ENCODE results near the gene RAI14. TPM values are rescaled to one million over a fixed set of nuclear protein-coding genes. Genes with fewer than 3 reads are reported as not detected.
A peak's percentile ranks its signal among the peaks of the same experiment; 100 is the strongest.
"Not testable (repeated sequence)": the region's sequence is repeated elsewhere in the genome, so short reads cannot be mapped to it uniquely, and the experiment has no call there.

The RAI14 gene
- total RNA-seq, 1 donor from 2014 or later = 127 TPM

DNA sequence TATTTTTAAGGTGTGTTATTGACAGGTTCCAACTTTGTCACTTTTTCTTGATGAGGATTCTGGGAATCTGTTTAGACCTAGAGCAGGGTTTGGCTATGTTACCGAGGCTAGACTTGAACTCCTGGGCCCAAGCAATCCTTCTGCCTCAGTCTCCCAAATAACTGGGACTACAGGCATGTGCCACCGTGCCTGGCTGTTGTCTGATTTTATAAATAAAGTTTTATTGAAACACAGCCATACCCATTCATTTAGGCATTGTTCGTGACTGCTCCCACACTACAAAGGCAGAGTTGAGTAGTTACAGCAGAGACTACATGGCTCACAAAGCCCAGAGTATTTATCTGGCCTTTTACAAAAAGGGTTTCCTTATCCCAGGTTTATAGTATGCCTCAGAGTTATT lies 102.4 kb downstream of the RAI14 start:
- Mint-ChIP-seq H3K27me3 (ENCODE audit: unreplicated experiment) (peaks cover 9% of the 10 kb centered on the region), H3K36me3 (ENCODE audit: low read depth, unreplicated experiment) (peaks cover 63% of the 10 kb centered on the region), H3K4me3 (ENCODE audit: unreplicated experiment) (no peak overlapping the region), H3K4me1 (ENCODE audit: unreplicated experiment) (no peaks in the 10 kb centered on the region), H3K27ac (ENCODE audit: unreplicated experiment) (no peak overlapping the region), H3K9me3 (ENCODE audit: unreplicated experiment) (no peaks in the 10 kb centered on the region)
- no peak for DNase-seq (ENCODE audit: low spot score)
- TF ChIP-seq, protein P1, sequence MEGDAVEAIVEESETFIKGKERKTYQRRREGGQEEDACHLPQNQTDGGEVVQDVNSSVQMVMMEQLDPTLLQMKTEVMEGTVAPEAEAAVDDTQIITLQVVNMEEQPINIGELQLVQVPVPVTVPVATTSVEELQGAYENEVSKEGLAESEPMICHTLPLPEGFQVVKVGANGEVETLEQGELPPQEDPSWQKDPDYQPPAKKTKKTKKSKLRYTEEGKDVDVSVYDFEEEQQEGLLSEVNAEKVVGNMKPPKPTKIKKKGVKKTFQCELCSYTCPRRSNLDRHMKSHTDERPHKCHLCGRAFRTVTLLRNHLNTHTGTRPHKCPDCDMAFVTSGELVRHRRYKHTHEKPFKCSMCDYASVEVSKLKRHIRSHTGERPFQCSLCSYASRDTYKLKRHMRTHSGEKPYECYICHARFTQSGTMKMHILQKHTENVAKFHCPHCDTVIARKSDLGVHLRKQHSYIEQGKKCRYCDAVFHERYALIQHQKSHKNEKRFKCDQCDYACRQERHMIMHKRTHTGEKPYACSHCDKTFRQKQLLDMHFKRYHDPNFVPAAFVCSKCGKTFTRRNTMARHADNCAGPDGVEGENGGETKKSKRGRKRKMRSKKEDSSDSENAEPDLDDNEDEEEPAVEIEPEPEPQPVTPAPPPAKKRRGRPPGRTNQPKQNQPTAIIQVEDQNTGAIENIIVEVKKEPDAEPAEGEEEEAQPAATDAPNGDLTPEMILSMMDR (IDR thresholded peaks at IDR 0.05; ENCODE audit: unreplicated experiment) = no peak

DNA sequence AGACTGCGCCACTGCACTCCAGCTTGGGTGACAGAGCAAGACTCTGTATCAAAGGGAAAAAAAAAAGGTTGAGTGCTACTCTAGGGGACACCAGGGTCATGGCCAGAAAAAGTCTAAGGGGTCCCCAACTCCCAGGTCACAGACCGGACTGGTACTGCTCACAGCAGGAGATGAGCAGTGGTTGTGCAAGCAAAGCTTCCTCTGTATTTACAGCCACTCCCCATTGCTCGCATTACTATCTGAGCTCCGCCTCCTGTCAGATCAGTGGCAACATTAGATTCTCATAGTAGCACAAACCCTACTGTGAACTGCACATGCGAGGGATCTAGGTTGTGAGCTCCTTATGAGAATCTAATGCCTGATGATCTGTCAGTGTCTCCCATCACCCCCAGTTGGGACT lies 103.1 kb downstream of the RAI14 start:
- H3K27ac Mint-ChIP-seq (ENCODE audit: unreplicated experiment); H3K4me1 Mint-ChIP-seq (ENCODE audit: unreplicated experiment); H3K9me3 Mint-ChIP-seq (ENCODE audit: unreplicated experiment); H3K27me3 Mint-ChIP-seq (ENCODE audit: unreplicated experiment); DNase-seq (ENCODE audit: low spot score): not testable (repeated sequence)
- Mint-ChIP-seq H3K36me3 (ENCODE audit: low read depth, unreplicated experiment) (peaks cover 70% of the 10 kb centered on the region), H3K4me3 (ENCODE audit: unreplicated experiment) (peak overlapping the region; percentile 76)

DNA sequence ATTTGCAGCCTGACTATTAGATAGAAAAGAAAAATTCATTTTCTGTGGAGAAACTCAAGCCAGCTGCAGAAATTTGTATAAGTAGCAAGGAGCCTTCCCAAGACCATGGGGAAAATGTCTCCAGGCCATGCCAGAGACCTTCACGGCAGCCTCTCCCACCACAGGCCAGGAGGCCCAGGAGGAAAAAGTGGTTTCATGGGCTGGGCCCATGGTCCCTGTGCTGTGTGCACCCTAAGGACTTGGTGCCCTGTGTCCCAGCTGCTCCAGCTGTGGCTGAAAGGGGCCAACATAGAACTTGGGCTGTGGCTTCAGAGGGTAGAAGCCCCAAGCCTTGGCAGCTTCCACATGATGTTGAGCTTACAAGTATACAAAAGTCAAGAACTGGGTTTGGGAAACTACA lies 109.5 kb downstream of the RAI14 start:
- H3K4me1 Mint-ChIP-seq (ENCODE audit: unreplicated experiment) = peaks cover 3% of the 10 kb centered on the region
- H3K36me3 Mint-ChIP-seq (ENCODE audit: low read depth, unreplicated experiment) = peaks cover 66% of the 10 kb centered on the region
- no peak for DNase-seq (ENCODE audit: low spot score)
- no peak overlapping the region for H3K27ac Mint-ChIP-seq (ENCODE audit: unreplicated experiment)
- peaks cover 8% of the 10 kb centered on the region for H3K27me3 Mint-ChIP-seq (ENCODE audit: unreplicated experiment)
- H3K9me3 Mint-ChIP-seq (ENCODE audit: unreplicated experiment) = no peaks in the 10 kb centered on the region
- H3K4me3 Mint-ChIP-seq (ENCODE audit: unreplicated experiment) = no peak overlapping the region
- TF ChIP-seq, protein P1 (IDR thresholded peaks at IDR 0.05; ENCODE audit: unreplicated experiment) = no peak

DNA sequence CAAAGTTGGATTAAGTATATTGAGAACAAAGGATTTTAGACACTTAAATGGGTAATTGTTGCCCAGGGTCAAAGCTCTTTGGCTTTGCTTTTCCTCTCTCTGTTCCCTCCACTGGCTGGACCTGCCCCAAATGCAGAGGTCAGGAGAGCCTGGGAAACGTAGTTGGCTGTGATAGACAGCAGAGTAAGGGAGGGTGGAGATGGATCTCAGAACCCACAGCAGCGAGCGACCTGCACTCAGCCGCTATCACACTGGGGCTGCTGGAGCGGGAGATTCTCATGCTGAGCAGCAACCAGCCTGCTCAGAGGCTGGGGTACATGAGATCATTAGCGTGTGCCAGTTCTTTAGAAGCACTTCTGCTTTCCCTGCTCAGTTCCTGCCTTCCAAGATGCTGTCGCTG lies 111.1 kb downstream of the RAI14 start:
- no peak overlapping the region for H3K27ac Mint-ChIP-seq (ENCODE audit: unreplicated experiment)
- H3K27me3 Mint-ChIP-seq (ENCODE audit: unreplicated experiment) = peaks cover 5% of the 10 kb centered on the region
- DNase-seq (ENCODE audit: low spot score) = no peak
- TF ChIP-seq, protein P1 (IDR thresholded peaks at IDR 0.05; ENCODE audit: unreplicated experiment) = no peak
- no peaks in the 10 kb centered on the region for H3K9me3 Mint-ChIP-seq (ENCODE audit: unreplicated experiment)
- peaks cover 3% of the 10 kb centered on the region for H3K4me1 Mint-ChIP-seq (ENCODE audit: unreplicated experiment)
- peaks cover 56% of the 10 kb centered on the region for H3K36me3 Mint-ChIP-seq (ENCODE audit: low read depth, unreplicated experiment)
- H3K4me3 Mint-ChIP-seq (ENCODE audit: unreplicated experiment) = peak overlapping the region; percentile 53

DNA sequence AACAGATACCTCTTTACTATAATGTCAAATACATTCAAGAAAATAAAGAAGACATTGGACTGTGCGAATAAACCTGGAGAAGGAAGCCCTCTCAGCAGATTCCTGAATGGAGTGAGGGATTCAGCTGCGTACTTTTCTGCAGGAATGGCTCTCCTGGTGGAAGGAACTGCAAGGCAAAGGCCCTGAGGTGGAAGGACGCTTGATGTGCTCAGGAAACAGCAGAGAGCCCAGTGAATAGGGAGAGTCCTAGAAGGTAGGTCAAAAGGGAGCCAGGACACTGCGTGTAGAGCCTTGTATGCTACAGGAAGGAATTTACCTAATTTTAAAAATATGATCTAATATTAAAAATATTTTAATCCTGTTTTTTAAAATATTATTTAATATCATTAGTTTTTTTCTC lies 114.4 kb downstream of the RAI14 start:
- TF ChIP-seq, protein P1 (IDR thresholded peaks at IDR 0.05; ENCODE audit: unreplicated experiment) = no peak
- no peak overlapping the region for H3K27ac Mint-ChIP-seq (ENCODE audit: unreplicated experiment)
- H3K4me1 Mint-ChIP-seq (ENCODE audit: unreplicated experiment) = peaks cover 3% of the 10 kb centered on the region
- H3K4me3 Mint-ChIP-seq (ENCODE audit: unreplicated experiment) = no peak overlapping the region
- peaks cover 40% of the 10 kb centered on the region for H3K36me3 Mint-ChIP-seq (ENCODE audit: low read depth, unreplicated experiment)
- H3K27me3 Mint-ChIP-seq (ENCODE audit: unreplicated experiment) = peaks cover 5% of the 10 kb centered on the region
- H3K9me3 Mint-ChIP-seq (ENCODE audit: unreplicated experiment) = no peaks in the 10 kb centered on the region
- DNase-seq (ENCODE audit: low spot score) = no peak

DNA sequence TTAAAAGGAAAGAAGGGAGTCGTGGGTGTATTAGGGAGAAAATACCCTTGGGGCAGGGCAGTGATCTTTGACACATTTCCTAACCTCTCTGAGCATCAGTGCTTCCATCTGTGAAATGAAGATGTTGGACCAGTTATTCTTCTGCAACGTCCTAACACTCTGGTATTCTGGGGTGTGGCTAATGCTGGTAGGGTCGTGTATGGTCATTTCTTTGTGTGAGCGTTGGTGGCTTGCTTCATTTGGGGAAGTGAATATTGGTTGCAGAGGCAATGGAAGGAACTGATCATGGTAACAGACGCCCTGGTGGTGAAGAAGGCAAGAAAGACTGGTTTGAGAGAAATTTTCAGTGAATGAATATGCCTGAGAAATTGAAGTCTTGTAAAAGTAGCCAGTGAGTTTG lies 114.9 kb downstream of the RAI14 start:
- H3K27ac Mint-ChIP-seq (ENCODE audit: unreplicated experiment) = peak overlapping the region; percentile 38
- H3K36me3 Mint-ChIP-seq (ENCODE audit: low read depth, unreplicated experiment) = peaks cover 37% of the 10 kb centered on the region
- no peaks in the 10 kb centered on the region for H3K9me3 Mint-ChIP-seq (ENCODE audit: unreplicated experiment)
- H3K4me1 Mint-ChIP-seq (ENCODE audit: unreplicated experiment) = peaks cover 3% of the 10 kb centered on the region
- no peak overlapping the region for H3K4me3 Mint-ChIP-seq (ENCODE audit: unreplicated experiment)
- TF ChIP-seq, protein P1 (IDR thresholded peaks at IDR 0.05; ENCODE audit: unreplicated experiment) = no peak
- DNase-seq (ENCODE audit: low spot score) = no peak
- peaks cover 5% of the 10 kb centered on the region for H3K27me3 Mint-ChIP-seq (ENCODE audit: unreplicated experiment)
